ENCODE data around the gene SUSD3.
A peak's percentile ranks its signal among the peaks of the same experiment; 100 is the strongest.

The SUSD3 gene

DNA sequence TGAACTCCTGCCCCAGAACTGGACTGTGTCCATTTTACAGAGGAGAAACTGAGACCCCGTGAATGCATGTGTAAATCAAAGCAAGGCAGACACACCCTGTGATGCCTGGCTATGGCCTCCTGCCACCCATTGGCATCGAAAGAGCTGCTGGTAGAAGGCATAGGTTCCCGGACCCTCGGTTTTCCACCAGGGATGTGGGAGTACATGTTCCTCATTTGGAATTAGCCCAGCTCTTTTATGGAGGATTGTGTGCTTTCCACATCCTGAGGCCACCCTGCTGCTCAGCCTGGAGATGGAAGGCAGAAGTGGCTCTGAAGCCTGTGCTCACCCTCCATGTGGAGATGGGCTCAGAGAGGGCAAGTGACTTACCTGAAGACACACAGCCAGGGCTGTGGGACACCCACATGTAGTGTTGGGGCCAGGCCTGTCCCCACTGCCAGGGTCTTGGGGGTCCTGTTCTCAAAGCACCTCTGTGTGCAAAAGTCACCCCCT, 2.8 kb downstream of the SUSD3 start:
- TF ChIP-seq CTCF (IDR thresholded peaks at IDR 0.05; ENCODE audit: unreplicated experiment in 3 of 3): no peak
- Mint-ChIP-seq H3K36me3 (ENCODE audit: low read depth) (no peaks in the 10 kb centered on the region), H3K9me3 (no peaks in the 10 kb centered on the region), H3K27me3 (ENCODE audit: low read depth) (peaks cover 18% of the 10 kb centered on the region), H3K4me3 (no peak overlapping the region), H3K27ac (peak overlapping the region in 2 of 3 experiments; percentile 47 to 90), H3K4me1 (peaks cover 31% of the 10 kb centered on the region)

DNA sequence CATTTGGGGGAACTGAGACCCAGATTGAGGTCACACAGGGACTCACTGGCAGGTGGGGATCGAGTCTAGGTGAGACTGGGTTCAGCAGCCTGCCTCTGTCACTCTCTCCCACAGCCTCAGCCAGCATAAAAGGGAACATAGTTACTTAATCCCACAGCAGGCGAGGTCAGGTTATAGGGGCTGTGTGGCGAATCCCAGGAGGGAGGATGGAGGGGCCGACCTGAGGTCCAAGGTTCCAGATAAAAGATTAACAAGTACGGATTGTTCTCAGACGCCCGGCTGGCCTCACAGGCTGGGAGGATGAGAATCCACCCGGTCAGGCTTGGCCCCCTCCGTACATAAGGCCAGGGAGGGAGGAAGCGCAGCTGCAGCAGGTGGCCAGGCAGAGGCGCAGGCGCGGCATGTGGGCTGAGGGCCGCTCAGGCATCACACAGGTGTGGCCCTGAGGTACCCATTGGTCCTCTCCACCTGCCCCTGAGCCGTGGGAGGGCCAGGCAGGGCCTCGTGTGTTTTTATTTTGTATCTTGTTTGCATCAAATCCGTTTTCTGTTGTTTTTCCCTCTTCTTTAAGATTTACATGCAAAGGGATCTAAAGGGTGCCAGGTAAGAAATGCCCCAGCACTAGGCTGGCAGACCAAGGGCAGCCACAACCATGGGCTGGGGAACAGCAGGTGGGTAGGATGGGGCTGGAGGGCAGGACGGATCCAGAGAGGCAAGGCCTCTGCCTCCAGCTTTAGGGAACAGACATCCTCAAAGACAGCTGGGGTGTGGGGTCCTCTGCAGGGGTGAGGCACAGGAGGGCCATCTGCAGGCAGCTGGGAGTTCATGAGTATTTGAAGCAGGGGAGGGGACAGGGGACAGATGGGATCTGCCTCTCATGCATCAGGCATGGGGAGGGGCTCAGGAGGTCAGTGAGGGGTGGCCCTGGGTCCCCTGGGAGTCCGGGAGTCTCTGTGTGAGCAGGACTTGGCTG, 3.6 kb downstream of the SUSD3 start:
- H3K27me3 Mint-ChIP-seq (ENCODE audit: low read depth): peaks cover 18% of the 10 kb centered on the region
- peak overlapping the region; percentile 8 to 90 (median 48) for H3K27ac Mint-ChIP-seq
- H3K4me1 Mint-ChIP-seq: peaks cover 30% of the 10 kb centered on the region
- H3K4me3 Mint-ChIP-seq: peak overlapping the region in 1 of 3 experiments; percentile 43
- TF ChIP-seq CTCF (IDR thresholded peaks at IDR 0.05; ENCODE audit: unreplicated experiment in 3 of 3): no peak
- H3K36me3 Mint-ChIP-seq (ENCODE audit: low read depth): no peaks in the 10 kb centered on the region
- no peaks in the 10 kb centered on the region for H3K9me3 Mint-ChIP-seq

GRCh38 chr9:93064392-93065134, 6.1 kb downstream of the SUSD3 start:
- peaks cover 25% of the 10 kb centered on the region for H3K4me1 Mint-ChIP-seq
- H3K36me3 Mint-ChIP-seq (ENCODE audit: low read depth): no peaks in the 10 kb centered on the region
- no peak for TF ChIP-seq CTCF (IDR thresholded peaks at IDR 0.05; ENCODE audit: unreplicated experiment in 3 of 3)
- H3K27ac Mint-ChIP-seq: no peak overlapping the region
- H3K4me3 Mint-ChIP-seq: no peak overlapping the region
- no peaks in the 10 kb centered on the region for H3K9me3 Mint-ChIP-seq
- peaks cover 15% of the 10 kb centered on the region for H3K27me3 Mint-ChIP-seq (ENCODE audit: low read depth)

GRCh38 chr9:93065135-93065720, 6.7 kb downstream of the SUSD3 start:
- Mint-ChIP-seq H3K27me3 (ENCODE audit: low read depth) (peaks cover 13% of the 10 kb centered on the region), H3K4me3 (no peak overlapping the region), H3K27ac (no peak overlapping the region), H3K36me3 (ENCODE audit: low read depth) (no peaks in the 10 kb centered on the region), H3K4me1 (peaks cover 25% of the 10 kb centered on the region), H3K9me3 (no peaks in the 10 kb centered on the region)
- TF ChIP-seq CTCF (IDR thresholded peaks at IDR 0.05; ENCODE audit: unreplicated experiment in 3 of 3): no peak

- TF ChIP-seq CTCF (IDR thresholded peaks at IDR 0.05; ENCODE audit: unreplicated experiment in 3 of 3): no peak
- Mint-ChIP-seq H3K27ac (no peak overlapping the region), H3K4me3 (no peak overlapping the region), H3K4me1 (peaks cover 15% of the 10 kb centered on the region), H3K27me3 (ENCODE audit: low read depth) (peaks cover 5% of the 10 kb centered on the region), H3K9me3 (no peaks in the 10 kb centered on the region), H3K36me3 (ENCODE audit: low read depth) (no peaks in the 10 kb centered on the region)
Measured at GRCh38 chr9:93066978-93067603, 8.6 kb downstream of the SUSD3 start.
